Measurements from ENCODE around the gene PTGR3.

- TF ChIP-seq CTCF (IDR thresholded peaks at IDR 0.05) (no peak), POLR2A (IDR thresholded peaks at IDR 0.05) (no peak)
Measured at GRCh38 chr18:75238786-75239185, 29.8 kb upstream of the PTGR3 start.
